ENCODE data around the gene CACNA1I. TPM values are rescaled to one million over a fixed set of nuclear protein-coding genes. Genes with fewer than 3 reads are reported as not detected.

The CACNA1I gene
- total RNA-seq, 2 donors from 2014 or later, result 0.69 to 1.0 TPM

GRCh38 chr22:39580006-39580441, 9.5 kb downstream of the CACNA1I start:
- no peaks in the 10 kb centered on the region for H3K9me3 ChIP-seq
- no peaks in the 10 kb centered on the region for H3K27me3 ChIP-seq
- H3K9ac ChIP-seq (ENCODE audit: low read depth in 2 of 2, low read length in 2 of 2), result no peak overlapping the region
- H3K4me1 ChIP-seq, result no peaks in the 10 kb centered on the region
- H3K36me3 ChIP-seq, result no peaks in the 10 kb centered on the region
- no peak for TF ChIP-seq CTCF (IDR thresholded peaks at IDR 0.05)
- DNase-seq, result no peak
- H3K4me3 ChIP-seq, result no peak overlapping the region
- no peak overlapping the region for H3K27ac ChIP-seq
- intact Hi-C loops (cut with DNase I), result no loop called here

DNA sequence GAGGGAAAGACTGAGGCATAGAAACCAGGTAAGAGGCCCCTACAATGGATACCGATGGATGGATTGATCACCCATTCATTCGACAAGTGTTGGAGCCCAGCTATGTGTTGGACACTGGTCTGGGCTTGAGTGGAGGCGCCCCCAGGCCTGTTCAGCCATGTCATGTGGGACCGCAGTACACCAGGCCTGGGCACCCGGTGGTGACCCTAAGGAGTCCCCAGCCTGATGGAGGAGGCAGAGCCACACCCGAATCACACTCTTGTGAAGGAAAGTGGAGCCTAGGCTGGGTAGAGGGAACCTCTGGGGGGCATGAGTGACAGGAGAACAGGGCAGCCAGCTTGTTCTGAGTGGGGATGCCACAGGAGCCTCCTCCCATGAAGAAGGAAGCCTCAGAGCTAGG, 10.2 kb downstream of the CACNA1I start:
- DNase-seq, result no peak
- Histone ChIP-seq H3K4me3 (no peak overlapping the region), H3K36me3 (no peaks in the 10 kb centered on the region), H3K9ac (ENCODE audit: low read depth in 2 of 2, low read length in 2 of 2) (no peak overlapping the region), H3K27ac (no peak overlapping the region), H3K4me1 (no peaks in the 10 kb centered on the region), H3K9me3 (no peaks in the 10 kb centered on the region), H3K27me3 (no peaks in the 10 kb centered on the region)
- TF ChIP-seq CTCF (IDR thresholded peaks at IDR 0.05), result no peak
- intact Hi-C loops (cut with DNase I), result no loop called here

GRCh38 chr22:39581303-39581702, 10.8 kb downstream of the CACNA1I start:
- DNase-seq, result no peak
- no peaks in the 10 kb centered on the region for H3K9me3 ChIP-seq
- no peak for TF ChIP-seq CTCF (IDR thresholded peaks at IDR 0.05)
- H3K27ac ChIP-seq, result no peak overlapping the region
- intact Hi-C loops (cut with DNase I), result no loop called here
- no peak overlapping the region for H3K4me3 ChIP-seq
- no peaks in the 10 kb centered on the region for H3K4me1 ChIP-seq
- no peaks in the 10 kb centered on the region for H3K27me3 ChIP-seq
- H3K36me3 ChIP-seq, result no peaks in the 10 kb centered on the region
- H3K9ac ChIP-seq (ENCODE audit: low read depth in 2 of 2, low read length in 2 of 2), result no peak overlapping the region

GRCh38 chr22:39583066-39583667, 12.6 kb downstream of the CACNA1I start:
- Histone ChIP-seq H3K4me3 (no peak overlapping the region), H3K27ac (no peak overlapping the region), H3K36me3 (no peaks in the 10 kb centered on the region), H3K27me3 (no peaks in the 10 kb centered on the region), H3K9me3 (no peaks in the 10 kb centered on the region), H3K4me1 (no peaks in the 10 kb centered on the region), H3K9ac (ENCODE audit: low read depth in 2 of 2, low read length in 2 of 2) (no peak overlapping the region)
- intact Hi-C loops (cut with DNase I), result no loop called here
- no peak for DNase-seq
- no peak for TF ChIP-seq CTCF (IDR thresholded peaks at IDR 0.05)

DNA sequence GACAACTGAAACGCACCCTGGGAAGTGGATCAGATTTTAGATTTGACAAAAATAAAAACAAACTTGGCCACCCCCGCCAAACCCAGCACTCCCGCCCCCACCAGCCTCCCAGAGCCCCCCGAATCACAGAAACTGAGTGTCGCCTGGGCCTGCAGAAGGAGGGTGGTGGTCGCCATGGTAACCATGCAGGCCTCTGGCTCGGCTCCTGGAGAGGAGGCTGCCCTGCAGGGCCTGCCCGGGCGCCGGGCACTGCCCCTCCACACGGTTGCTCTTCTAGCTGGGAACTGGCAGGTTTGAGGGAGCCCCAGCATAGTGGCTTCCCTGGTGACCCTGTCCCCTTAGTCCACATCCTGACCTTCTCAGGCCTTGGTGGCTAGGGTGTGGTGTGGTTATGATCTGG, 19.3 kb downstream of the CACNA1I start:
- H3K27ac ChIP-seq, result no peak overlapping the region
- no peak overlapping the region for H3K9ac ChIP-seq (ENCODE audit: low read depth in 2 of 2, low read length in 2 of 2)
- DNase-seq, result no peak
- TF ChIP-seq CTCF (IDR thresholded peaks at IDR 0.05), result no peak
- H3K36me3 ChIP-seq, result no peaks in the 10 kb centered on the region
- H3K4me3 ChIP-seq, result no peak overlapping the region
- H3K4me1 ChIP-seq, result no peaks in the 10 kb centered on the region
- H3K9me3 ChIP-seq, result no peaks in the 10 kb centered on the region
- intact Hi-C loops (cut with DNase I), result no loop called here
- no peaks in the 10 kb centered on the region for H3K27me3 ChIP-seq
